Vagina (tissue), 2 donors: ENCODE data around the gene SLC8A1.

Source experiments
- CTCF ChIP-seq, 3 experiments: fragments of 450-650 bp in 2 of 3; fragments of 200-600 bp in 1 of 3; sonication (generic) in 1 of 3; IDR thresholded peaks; one replicate each; pipeline ENCODE4 v1.5.1; 2017 to 2019; ENCODE audit warnings: antibody characterized with exemption in 3 of 3, mild to moderate bottlenecking in 2 of 3, moderate library complexity in 2 of 3
- POLR2A ChIP-seq, 2 donors: fragments of 450-650 bp; IDR thresholded peaks; one replicate each; pipeline ENCODE4 v1.6.1; 2017; ENCODE audit warnings: antibody characterized with exemption in 2 of 2, mild to moderate bottlenecking in 2 of 2, moderate library complexity in 2 of 2

GRCh38 chr2:40047406-40047805 lies 404.5 kb downstream of the SLC8A1 start:
- TF ChIP-seq CTCF (IDR thresholded peaks at IDR 0.05) (no peak), POLR2A (IDR thresholded peaks at IDR 0.05) (no peak)
